Skeletal muscle tissue (tissue), 4 donors: Measurements from ENCODE around the gene SGO2. TPM values are rescaled to one million over a fixed set of nuclear protein-coding genes. Genes with fewer than 3 reads are reported as not detected.

ENCODE experiments used
- H3K27ac ChIP-seq: one replicate; pipeline ENCODE4 v1.7.0; 2013; ENCODE audit warnings: mild to moderate bottlenecking, low read depth, low read length, inconsistent platforms
- H3K27me3 ChIP-seq, 3 donors: one replicate each; pipeline ENCODE4 v1.7.0; 2013; ENCODE audit warnings: low read length in 3 of 3; ENCODE audit not compliant: control insufficient read depth in 3 of 3, insufficient read depth in 3 of 3
- H3K36me3 ChIP-seq, 3 donors: one replicate each; pipeline ENCODE4 v1.7.0; 2013; ENCODE audit warnings: low read length in 3 of 3; ENCODE audit not compliant: control insufficient read depth in 3 of 3, insufficient read depth in 3 of 3
- H3K4me1 ChIP-seq, 3 donors: one replicate each; pipeline ENCODE4 v1.7.0; 2013; ENCODE audit warnings: low read length in 3 of 3, mild to moderate bottlenecking in 3 of 3; ENCODE audit not compliant: control insufficient read depth in 3 of 3, insufficient read depth in 3 of 3
- H3K4me3 ChIP-seq, 3 donors: one replicate each; pipeline ENCODE4 v1.7.0; 2013; ENCODE audit warnings: low read length in 3 of 3
- H3K9ac ChIP-seq, 3 donors: one replicate each; pipeline ENCODE4 v1.7.0; 2013; ENCODE audit warnings: low read length in 3 of 3, mild to moderate bottlenecking in 3 of 3, moderate library complexity in 2 of 3, low read depth in 1 of 3
- H3K9me3 ChIP-seq, 3 donors: one replicate each; pipeline ENCODE4 v1.7.0; 2013; ENCODE audit warnings: low read length in 3 of 3; ENCODE audit not compliant: control insufficient read depth in 3 of 3
- total RNA-seq: library from RNA; depleted of rRNA; stranded (reverse); fragments of >200 nt; gene quantifications from one replicate; pipeline ENCODE4 v1.2.3, GENCODE V29; 2014
- donor health status: Osteomylitis.

Gene SGO2
- total RNA-seq, 1 donor from 2014 or later: 1.0 TPM

DNA sequence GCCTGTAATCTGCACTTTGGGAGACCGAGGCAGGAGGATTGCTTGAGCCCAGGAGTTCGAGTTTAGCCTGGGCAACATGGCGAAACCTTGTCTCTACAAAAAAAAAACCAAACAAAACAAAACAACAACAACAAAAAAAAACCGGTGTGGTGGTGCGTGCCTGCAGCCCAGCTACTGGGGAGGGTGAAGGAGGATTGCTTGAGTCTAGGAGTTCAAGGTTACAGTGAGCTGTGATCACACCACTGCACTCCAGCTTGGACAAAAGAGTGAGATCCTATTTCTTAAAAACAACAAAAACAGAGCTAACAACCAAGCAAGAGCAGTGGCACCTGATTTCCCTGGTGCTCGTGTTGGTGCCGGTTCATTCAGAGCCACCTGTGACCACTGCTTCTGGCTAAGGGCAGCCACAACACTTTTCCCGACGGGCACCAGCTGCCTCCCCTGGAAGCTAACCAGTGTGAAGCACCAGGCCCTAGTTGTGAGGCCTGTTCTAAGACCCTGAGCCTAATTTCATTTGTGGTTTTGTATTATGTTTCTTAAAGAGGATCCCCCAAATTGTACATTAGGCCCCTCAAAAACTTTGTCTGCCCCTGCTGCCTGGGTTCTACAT is 61.1 kb downstream of the SGO2 start:
- no peak overlapping the region for H3K9ac ChIP-seq
- no peak overlapping the region for H3K27ac ChIP-seq
- no peaks in the 10 kb centered on the region for H3K36me3 ChIP-seq
- H3K4me1 ChIP-seq: peaks cover 10 to 11% (median 10%) of the 10 kb centered on the region in 3 donors
- H3K9me3 ChIP-seq: no peaks in the 10 kb centered on the region
- H3K4me3 ChIP-seq: no peak overlapping the region
- H3K27me3 ChIP-seq: no peaks in the 10 kb centered on the region

DNA sequence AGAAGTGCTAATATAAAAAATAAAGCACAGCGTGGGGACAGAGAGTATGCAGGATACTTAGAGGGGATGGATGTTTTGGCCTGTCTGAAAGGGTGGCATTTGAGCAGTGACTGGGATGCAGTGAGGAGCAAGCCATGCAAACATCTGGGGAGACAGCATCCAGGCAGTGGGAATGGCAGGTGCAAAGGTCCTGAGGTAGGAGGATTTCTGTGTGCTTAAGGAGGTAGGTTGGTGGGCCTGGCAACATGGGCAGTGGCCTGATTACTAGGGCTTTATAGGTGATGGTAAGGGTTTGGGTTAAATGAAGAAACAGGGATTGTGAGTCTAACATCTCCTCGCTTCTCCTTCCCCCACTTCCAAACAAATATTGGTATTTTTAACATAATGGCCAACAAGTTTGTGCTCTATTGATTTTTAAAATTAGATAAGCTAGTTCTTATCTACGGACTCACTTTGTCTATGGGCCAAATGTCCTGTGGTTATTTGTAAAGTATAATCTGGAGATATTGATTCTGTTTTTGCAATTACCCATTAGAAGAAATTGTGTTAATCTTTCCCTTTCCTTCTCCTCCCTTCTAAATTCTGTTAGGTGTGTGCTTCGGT is 62.2 kb downstream of the SGO2 start:
- Histone ChIP-seq H3K9me3 (no peaks in the 10 kb centered on the region), H3K36me3 (no peaks in the 10 kb centered on the region), H3K4me1 (peaks cover 10 to 11% (median 10%) of the 10 kb centered on the region in 3 donors), H3K9ac (no peak overlapping the region), H3K4me3 (no peak overlapping the region), H3K27me3 (no peaks in the 10 kb centered on the region), H3K27ac (no peak overlapping the region)

DNA sequence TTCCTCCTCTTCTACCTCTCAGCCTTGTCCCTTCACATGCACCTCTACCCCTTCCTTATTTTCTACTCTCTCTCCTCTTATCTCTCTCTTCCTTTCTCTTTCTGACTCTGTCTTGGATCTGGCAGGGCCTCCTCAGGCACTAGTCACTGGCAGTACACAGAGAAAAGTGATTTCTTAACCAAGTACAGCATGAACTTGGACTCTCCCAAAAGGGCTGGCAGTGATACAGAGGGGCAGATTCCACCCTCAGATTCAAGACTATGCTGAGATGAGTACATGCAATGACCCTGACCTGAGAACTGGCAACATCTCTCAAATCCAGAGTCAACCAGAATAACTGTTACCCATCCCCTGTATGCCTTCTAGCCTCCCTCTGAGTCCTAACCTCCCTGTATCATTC is 64.1 kb downstream of the SGO2 start:
- Histone ChIP-seq H3K9ac (no peak overlapping the region), H3K36me3 (no peaks in the 10 kb centered on the region), H3K4me1 (peaks cover 10 to 11% (median 10%) of the 10 kb centered on the region in 3 donors), H3K27ac (no peak overlapping the region), H3K4me3 (no peak overlapping the region), H3K27me3 (no peaks in the 10 kb centered on the region), H3K9me3 (no peaks in the 10 kb centered on the region)

DNA sequence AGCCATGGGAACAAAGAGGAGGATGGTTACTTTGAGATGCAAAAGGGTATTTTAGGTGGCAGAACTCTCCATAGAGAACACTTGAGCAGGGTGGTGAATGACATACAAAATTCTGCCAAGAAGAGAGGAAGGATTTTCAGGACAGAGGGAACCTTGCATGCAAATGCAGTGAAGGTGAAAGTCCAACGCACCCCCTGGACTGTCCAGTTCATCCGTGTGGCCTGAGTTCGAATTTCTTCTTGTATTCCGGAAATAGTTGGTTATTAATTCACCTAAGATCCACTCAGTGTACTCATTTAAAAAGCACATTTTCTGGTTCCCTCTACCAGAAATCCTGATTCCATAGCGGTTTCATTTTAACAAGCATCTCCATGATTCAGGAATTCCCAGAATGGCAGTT is 65.3 kb downstream of the SGO2 start:
- Histone ChIP-seq H3K36me3 (no peaks in the 10 kb centered on the region), H3K4me1 (peaks cover under 1 to 5% (median 2%) of the 10 kb centered on the region in 3 donors), H3K4me3 (no peak overlapping the region), H3K9ac (no peak overlapping the region), H3K27me3 (no peaks in the 10 kb centered on the region), H3K27ac (no peak overlapping the region), H3K9me3 (no peaks in the 10 kb centered on the region)

DNA sequence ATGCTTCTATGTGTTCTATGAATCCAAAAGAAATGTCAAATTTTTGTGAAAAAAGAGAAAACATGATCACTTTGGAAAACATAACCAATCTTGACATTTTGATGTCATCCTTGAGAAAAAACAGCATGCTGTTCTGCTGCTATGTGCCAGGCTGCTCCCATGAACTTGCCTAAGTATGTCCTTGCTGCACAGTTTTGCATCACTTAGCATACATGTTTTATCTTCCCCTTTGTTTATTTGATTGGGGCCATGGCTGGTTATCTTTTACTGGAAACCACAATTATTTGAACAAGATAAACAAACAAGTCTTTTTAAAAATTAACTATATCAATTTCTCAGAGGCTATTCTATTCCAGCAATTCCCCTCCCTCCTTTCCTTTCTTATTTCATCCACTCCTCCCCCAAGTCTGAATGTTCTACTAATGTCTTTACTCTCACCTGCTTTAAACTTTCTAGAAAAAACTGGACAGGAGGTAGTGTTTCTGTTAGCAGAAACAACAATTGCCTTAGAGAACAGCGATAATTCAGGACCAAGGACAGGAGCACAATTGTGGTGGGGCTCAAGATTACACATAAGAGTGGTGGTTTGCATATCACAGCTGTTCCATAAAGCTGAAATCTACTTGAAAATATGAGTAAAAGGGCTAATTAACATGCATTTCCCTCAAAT is 66.5 kb downstream of the SGO2 start:
- Histone ChIP-seq H3K4me3 (no peak overlapping the region), H3K27ac (no peak overlapping the region), H3K36me3 (peaks cover 0 to 2% (median 0%) of the 10 kb centered on the region in 3 donors), H3K9me3 (no peaks in the 10 kb centered on the region), H3K4me1 (peaks cover 0 to 5% (median 0%) of the 10 kb centered on the region in 3 donors), H3K27me3 (no peaks in the 10 kb centered on the region), H3K9ac (no peak overlapping the region)

DNA sequence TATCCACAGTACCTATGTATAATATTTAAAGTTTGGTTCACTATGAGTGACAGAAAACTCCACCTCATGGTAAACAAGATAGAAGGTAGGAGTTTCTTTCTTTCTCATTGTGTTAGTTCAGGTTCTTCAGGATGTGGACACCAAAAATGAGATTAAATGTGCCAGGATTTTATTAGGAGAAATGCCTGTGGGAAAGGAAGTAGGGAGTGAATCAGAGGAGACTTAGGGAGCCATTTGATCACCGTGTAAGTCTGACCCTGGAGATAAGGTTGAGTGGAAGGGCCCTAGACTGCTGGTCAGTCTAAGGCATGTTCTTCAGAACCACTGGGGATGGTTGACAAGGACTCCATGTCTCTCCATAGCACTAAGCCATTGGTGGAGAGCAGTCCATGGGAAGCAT is 67.9 kb downstream of the SGO2 start:
- Histone ChIP-seq H3K27me3 (no peaks in the 10 kb centered on the region), H3K9me3 (no peaks in the 10 kb centered on the region), H3K27ac (no peak overlapping the region), H3K4me1 (peaks cover 0 to 5% (median 0%) of the 10 kb centered on the region in 3 donors), H3K9ac (no peak overlapping the region), H3K4me3 (no peak overlapping the region), H3K36me3 (peaks cover 0 to 2% (median 0%) of the 10 kb centered on the region in 3 donors)

DNA sequence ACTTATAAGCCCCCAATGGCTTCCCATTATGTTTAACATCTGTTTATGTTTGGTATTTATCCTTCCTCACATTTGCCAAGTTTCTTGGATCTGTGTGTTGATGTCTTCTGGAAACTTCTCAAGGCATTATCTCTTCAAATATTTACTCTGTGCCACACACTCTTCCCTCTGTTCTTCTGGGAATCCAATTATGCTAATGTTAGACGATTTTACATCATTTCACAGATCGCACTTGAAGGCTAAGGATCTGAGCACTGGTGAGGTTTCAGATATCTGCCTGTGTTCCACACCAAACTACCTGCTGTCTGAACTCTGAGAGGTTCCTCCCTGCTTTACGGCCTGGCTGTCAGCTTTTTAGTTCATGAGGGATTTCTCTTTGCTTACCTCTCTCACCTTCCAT is 69.9 kb downstream of the SGO2 start:
- H3K9ac ChIP-seq: no peak overlapping the region
- no peaks in the 10 kb centered on the region for H3K9me3 ChIP-seq
- H3K4me3 ChIP-seq: no peak overlapping the region
- H3K27ac ChIP-seq: no peak overlapping the region
- peaks cover 0 to 2% (median 0%) of the 10 kb centered on the region in 3 donors for H3K36me3 ChIP-seq
- no peaks in the 10 kb centered on the region for H3K27me3 ChIP-seq
- no peaks in the 10 kb centered on the region for H3K4me1 ChIP-seq

DNA sequence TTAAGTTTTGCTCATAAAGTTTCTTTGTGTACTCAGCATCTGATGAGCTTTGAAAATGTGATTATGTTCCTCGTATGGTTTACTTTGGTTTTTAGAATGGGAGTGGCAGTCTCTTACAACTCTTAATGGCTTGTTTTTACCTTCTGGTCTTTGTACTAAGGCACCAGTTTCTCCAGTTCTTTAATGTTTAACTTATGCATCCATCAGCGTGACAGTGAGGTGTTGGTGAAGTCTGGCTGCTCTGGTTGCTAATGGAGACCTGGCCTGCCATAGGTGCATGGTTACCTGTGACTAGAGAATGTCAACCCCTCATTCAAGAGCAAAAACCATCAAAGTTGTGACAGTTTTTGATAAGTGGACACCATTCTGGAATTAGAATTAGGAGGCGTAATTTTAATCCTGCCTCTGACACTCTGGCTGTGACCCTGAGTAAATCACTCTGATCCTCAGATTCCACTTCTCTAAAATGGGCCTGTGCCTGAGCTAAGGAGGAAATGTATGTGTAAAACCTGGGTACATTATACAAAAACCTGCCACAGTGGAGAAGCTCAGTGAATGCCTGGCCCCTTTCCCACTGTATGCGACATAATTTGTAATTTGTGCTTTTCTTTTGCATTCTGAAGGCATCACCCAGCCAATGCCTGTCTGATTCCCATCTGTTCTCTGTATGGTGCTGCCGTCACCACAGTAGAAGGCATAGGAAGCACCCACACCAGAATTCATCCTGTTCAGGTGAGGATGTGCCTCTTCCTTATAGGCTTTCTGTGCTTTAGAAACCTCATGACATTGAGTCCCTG is 71.0 kb downstream of the SGO2 start:
- H3K9me3 ChIP-seq: no peaks in the 10 kb centered on the region
- H3K27me3 ChIP-seq: no peaks in the 10 kb centered on the region
- H3K36me3 ChIP-seq: peaks cover 0 to 2% (median 0%) of the 10 kb centered on the region in 3 donors
- H3K4me3 ChIP-seq: no peak overlapping the region
- H3K27ac ChIP-seq: no peak overlapping the region
- H3K9ac ChIP-seq: no peak overlapping the region
- H3K4me1 ChIP-seq: no peaks in the 10 kb centered on the region

DNA sequence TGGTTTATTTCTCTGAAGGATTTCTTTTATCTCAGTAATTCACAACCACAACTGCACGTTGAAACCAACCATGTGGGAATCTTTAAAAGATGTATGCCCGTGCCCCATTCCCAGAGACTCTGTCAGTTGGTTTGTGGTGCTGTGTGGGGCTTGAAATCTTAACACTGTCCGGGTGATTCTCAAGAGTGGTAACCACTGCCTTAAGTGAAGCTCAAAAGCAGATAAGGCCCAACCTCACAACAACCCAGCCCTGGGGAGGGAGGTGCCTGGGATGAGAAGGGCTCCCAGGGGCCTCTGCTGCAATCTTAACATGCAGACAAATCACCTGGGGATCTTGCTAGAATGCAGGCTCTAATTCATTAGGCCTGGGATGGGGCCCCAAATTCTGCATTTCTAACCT is 73.2 kb downstream of the SGO2 start:
- H3K4me1 ChIP-seq: no peaks in the 10 kb centered on the region

More for the DNA sequence above, 73.2 kb downstream of the SGO2 start:
- no peak overlapping the region for H3K27ac ChIP-seq
- no peak overlapping the region for H3K4me3 ChIP-seq
- H3K36me3 ChIP-seq: peaks cover 0 to 2% (median 0%) of the 10 kb centered on the region in 3 donors
- H3K27me3 ChIP-seq: no peaks in the 10 kb centered on the region
- H3K9ac ChIP-seq: no peak overlapping the region
- no peaks in the 10 kb centered on the region for H3K9me3 ChIP-seq
